ENCODE results near the gene SH3D19. TPM values are rescaled to one million over a fixed set of nuclear protein-coding genes. Genes with fewer than 3 reads are reported as not detected.

The SH3D19 gene
- total RNA-seq, 1 donor from 2014 or later = 32.4 TPM

- Mint-ChIP-seq H3K4me3 (ENCODE audit: unreplicated experiment) (no peak overlapping the region), H3K9me3 (ENCODE audit: unreplicated experiment) (peaks cover 7% of the 10 kb centered on the region), H3K36me3 (ENCODE audit: unreplicated experiment) (peaks cover 10% of the 10 kb centered on the region), H3K27me3 (ENCODE audit: unreplicated experiment) (no peaks in the 10 kb centered on the region), H3K4me1 (ENCODE audit: unreplicated experiment) (peaks cover 4% of the 10 kb centered on the region), H3K27ac (ENCODE audit: unreplicated experiment) (no peak overlapping the region)
- TF ChIP-seq CTCF (IDR thresholded peaks at IDR 0.05) = no peak
- DNase-seq (ENCODE audit: extremely low spot score, unreplicated experiment) = no peak
These were observed 21.2 kb downstream of the SH3D19 start for GRCh38 chr4:151304226-151304625.

GRCh38 chr4:151302432-151302831 is 23.0 kb downstream of the SH3D19 start:
- peaks cover 7% of the 10 kb centered on the region for H3K36me3 Mint-ChIP-seq (ENCODE audit: unreplicated experiment)
- H3K4me3 Mint-ChIP-seq (ENCODE audit: unreplicated experiment) = no peak overlapping the region
- H3K4me1 Mint-ChIP-seq (ENCODE audit: unreplicated experiment) = peaks cover 7% of the 10 kb centered on the region
- DNase-seq (ENCODE audit: extremely low spot score, unreplicated experiment) = no peak
- peaks cover 7% of the 10 kb centered on the region for H3K9me3 Mint-ChIP-seq (ENCODE audit: unreplicated experiment)
- no peak for TF ChIP-seq CTCF (IDR thresholded peaks at IDR 0.05)
- no peak overlapping the region for H3K27ac Mint-ChIP-seq (ENCODE audit: unreplicated experiment)
- H3K27me3 Mint-ChIP-seq (ENCODE audit: unreplicated experiment) = no peaks in the 10 kb centered on the region

GRCh38 chr4:151297170-151297569 is 28.2 kb downstream of the SH3D19 start:
- DNase-seq (ENCODE audit: extremely low spot score, unreplicated experiment) = no peak
- H3K27me3 Mint-ChIP-seq (ENCODE audit: unreplicated experiment) = no peaks in the 10 kb centered on the region
- TF ChIP-seq CTCF (IDR thresholded peaks at IDR 0.05) = no peak
- peaks cover 3% of the 10 kb centered on the region for H3K9me3 Mint-ChIP-seq (ENCODE audit: unreplicated experiment)
- peaks cover 2% of the 10 kb centered on the region for H3K36me3 Mint-ChIP-seq (ENCODE audit: unreplicated experiment)
- peaks cover 16% of the 10 kb centered on the region for H3K4me1 Mint-ChIP-seq (ENCODE audit: unreplicated experiment)
- H3K27ac Mint-ChIP-seq (ENCODE audit: unreplicated experiment) = no peak overlapping the region
- H3K4me3 Mint-ChIP-seq (ENCODE audit: unreplicated experiment) = no peak overlapping the region

- no peak overlapping the region for H3K27ac Mint-ChIP-seq (ENCODE audit: unreplicated experiment)
- H3K4me3 Mint-ChIP-seq (ENCODE audit: unreplicated experiment) = no peak overlapping the region
- no peak for DNase-seq (ENCODE audit: extremely low spot score, unreplicated experiment)
- no peaks in the 10 kb centered on the region for H3K27me3 Mint-ChIP-seq (ENCODE audit: unreplicated experiment)
- no peaks in the 10 kb centered on the region for H3K9me3 Mint-ChIP-seq (ENCODE audit: unreplicated experiment)
- TF ChIP-seq CTCF (IDR thresholded peaks at IDR 0.05) = no peak
- H3K36me3 Mint-ChIP-seq (ENCODE audit: unreplicated experiment) = no peaks in the 10 kb centered on the region
- H3K4me1 Mint-ChIP-seq (ENCODE audit: unreplicated experiment) = peaks cover 22% of the 10 kb centered on the region
These were observed 29.2 kb downstream of the SH3D19 start for GRCh38 chr4:151296227-151296626.

GRCh38 chr4:151294833-151295496 is 30.4 kb downstream of the SH3D19 start:
- Mint-ChIP-seq H3K4me3 (ENCODE audit: unreplicated experiment) (no peak overlapping the region), H3K9me3 (ENCODE audit: unreplicated experiment) (peaks cover 5% of the 10 kb centered on the region), H3K27me3 (ENCODE audit: unreplicated experiment) (no peaks in the 10 kb centered on the region), H3K27ac (ENCODE audit: unreplicated experiment) (no peak overlapping the region), H3K4me1 (ENCODE audit: unreplicated experiment) (peaks cover 25% of the 10 kb centered on the region), H3K36me3 (ENCODE audit: unreplicated experiment) (peaks cover 4% of the 10 kb centered on the region)
- DNase-seq (ENCODE audit: extremely low spot score, unreplicated experiment) = no peak
- TF ChIP-seq CTCF (IDR thresholded peaks at IDR 0.05) = no peak
